Fibroblast of the conjunctiva (primary cell): ENCODE measurements around the gene TPGS2.
"Not testable (repeated sequence)": the region's sequence is repeated elsewhere in the genome, so short reads cannot be mapped to it uniquely, and the experiment has no call there.

ENCODE experiments used
- DNase-seq: peaks from one replicate; pipeline ENCODE4 v3.0.0-alpha.2; 2010; ENCODE audit warnings: low read depth

TPGS2 gene

GRCh38 chr18:36821681-36822080, 7.1 kb downstream of the TPGS2 start:
- DNase-seq = no peak

DNA sequence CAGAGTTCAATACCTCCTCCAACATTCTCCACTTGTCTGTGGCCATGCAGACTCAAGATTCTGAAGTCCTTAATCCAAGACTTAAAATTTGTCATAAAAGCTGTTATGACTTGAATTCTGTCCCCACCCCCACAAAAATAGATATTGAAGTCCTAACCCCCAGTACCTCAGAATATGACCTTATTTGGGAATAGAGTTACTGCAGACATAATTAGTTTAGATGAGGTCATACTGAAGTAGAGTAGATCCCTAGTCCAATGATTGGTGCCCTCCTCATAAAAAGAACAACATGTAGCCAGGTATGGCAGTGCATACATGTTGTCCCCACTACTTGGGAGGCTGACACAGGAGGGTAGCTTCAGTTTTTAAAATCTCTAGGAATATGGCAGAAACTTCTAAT, 9.2 kb downstream of the TPGS2 start:
- DNase-seq = no peak

GRCh38 chr18:36818652-36819051, 10.2 kb downstream of the TPGS2 start:
- no peak for DNase-seq

- DNase-seq = no peak
Observed at GRCh38 chr18:36817039-36817438, 11.8 kb downstream of the TPGS2 start.

- not testable (repeated sequence) for DNase-seq
Observed at GRCh38 chr18:36816096-36816495, 12.7 kb downstream of the TPGS2 start.

GRCh38 chr18:36814994-36815393, 13.8 kb downstream of the TPGS2 start:
- no peak for DNase-seq

- DNase-seq = no peak
Observed at GRCh38 chr18:36813824-36814223, 15.0 kb downstream of the TPGS2 start.

DNA sequence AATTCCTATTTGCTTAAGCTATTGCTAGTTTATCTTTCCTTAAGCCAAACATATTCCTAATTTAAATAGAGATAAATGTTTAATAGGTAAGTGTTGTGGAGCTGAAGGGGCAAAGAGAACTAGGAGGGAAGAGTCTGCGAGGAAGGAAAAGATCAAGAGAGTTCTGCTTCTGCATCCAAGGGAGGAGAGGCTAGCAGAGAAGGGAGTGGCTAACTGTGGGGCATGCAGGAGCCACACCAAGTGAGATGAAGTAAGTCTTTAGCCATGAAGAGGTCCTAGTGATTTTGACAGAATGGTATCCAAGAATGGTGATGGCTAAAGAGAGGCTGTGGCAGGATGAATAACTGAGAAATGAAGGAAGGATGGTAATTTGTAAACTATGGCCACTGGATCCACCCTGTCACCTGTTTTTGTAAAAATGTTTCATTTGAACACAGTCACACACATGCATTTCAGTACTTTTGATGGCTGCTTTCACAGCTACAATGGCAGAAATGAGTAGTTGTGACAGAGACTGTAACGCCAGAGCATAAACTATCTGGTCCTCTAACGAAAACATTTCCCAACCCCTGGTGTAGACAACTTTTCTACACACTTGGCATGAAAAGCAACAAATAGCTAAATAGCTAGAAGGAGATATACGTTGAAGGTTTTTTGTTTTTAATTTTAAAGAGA, 15.6 kb downstream of the TPGS2 start:
- DNase-seq = no peak

GRCh38 chr18:36812678-36813077, 16.1 kb downstream of the TPGS2 start:
- DNase-seq = no peak

GRCh38 chr18:36811955-36812354, 16.8 kb downstream of the TPGS2 start:
- no peak for DNase-seq

GRCh38 chr18:36811430-36811829, 17.4 kb downstream of the TPGS2 start:
- DNase-seq = no peak

DNA sequence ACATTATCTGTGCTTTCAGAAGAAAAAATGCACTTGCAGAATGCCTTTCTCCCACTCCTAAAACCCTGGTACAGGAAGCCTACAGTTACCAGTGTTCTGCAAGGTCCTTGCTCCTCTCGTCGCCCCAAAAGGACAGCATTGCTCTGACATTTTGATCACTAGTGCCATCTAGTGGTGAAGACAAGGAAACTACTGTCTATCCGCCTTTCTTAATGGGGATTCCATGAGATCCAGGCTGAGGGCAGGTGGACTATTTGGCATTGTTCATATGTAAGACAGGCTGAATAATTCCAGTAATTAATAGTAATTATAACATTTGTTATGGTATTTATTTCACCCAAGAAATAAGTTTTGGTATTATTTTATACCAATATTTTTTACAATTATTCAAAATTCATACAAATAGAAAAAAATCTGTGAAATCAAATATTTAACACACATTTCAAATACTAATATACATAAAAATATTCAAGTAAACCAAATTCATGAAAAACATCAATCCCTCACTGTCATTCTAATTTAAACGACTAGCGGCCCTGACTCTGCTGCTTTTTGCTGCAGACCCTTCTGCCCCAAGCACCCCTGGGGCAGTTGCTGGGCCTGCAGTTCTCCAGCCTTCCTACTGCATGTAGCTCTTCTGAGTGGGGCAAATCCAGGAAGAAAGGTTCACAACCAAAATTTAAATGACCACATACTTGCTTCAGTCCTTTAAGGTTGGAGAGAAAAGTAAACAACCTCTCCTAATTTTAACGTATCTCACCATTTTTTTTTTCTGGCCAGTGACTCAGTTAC, 19.0 kb downstream of the TPGS2 start:
- DNase-seq = peak; percentile 51

DNA sequence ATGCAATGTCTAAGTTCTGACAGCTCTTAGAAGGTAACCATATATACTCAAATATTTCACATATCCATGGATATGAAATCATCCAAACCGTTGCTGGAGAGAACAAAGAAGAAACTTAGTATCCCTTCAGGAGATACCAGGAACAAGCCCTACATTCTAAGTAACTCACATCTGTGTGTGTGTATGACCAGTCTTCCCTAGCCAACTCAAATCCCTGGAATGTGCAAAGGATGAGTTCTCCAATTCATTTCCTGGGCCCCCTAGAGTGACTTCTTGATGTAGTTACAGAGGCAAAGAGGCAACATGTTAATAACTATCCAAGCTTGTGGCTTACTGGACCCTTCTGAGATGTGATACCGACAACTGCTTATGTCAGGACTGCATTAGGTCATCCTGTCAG, 20.1 kb downstream of the TPGS2 start:
- no peak for DNase-seq

DNA sequence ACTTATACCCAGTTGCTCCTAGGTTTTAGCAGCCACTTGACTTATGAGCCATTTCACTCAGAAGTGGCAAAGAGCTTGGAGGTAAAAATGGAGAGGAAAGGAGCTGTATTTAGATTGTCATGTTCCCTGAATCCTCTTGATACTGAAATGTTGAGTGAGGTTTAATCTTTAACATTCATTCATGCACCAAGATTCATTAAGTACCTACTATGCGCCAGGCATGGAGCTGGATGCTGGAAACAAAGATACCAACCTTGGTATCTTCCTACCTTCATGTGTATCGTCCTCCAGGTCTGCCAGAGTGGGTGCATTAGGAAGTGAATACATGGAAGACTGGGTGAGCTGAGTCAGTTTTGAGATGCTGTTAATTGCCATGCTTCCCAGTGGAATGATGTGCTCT, 23.7 kb downstream of the TPGS2 start:
- no peak for DNase-seq

DNA sequence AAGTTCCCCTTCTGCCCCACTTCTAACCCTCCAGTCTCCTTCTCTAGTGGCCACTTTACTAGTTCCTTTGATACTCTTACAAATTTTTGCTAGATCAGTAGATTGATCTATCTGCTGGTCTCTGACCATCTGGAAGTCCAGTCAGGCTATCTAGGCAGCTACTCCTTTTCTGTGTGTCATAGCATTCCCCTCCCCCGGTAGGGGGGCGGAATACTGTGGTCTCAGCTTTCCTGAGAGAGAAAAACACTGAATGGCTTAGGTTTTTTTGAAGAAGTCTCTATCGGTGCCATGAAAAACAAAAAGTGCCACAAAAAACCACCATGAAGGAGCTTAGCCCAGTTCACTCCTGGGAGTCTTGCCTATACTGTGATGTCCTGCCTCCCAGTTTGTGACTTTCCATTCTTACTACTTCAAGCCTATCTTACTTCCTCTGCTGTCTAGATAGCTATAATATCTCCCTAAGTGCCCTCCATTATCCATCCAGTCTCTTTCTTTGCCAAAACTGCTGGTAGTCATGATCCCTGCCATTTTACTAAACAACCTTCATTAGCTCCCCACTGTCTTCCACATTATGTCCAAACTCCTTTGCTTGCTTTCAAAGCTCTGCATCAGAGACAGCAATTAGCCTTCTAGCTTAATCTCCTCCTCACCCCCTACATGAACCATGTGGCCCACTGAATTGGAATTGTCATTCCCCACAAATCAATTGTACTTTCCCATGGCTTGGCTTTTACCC, 29.9 kb downstream of the TPGS2 start:
- DNase-seq = no peak

DNA sequence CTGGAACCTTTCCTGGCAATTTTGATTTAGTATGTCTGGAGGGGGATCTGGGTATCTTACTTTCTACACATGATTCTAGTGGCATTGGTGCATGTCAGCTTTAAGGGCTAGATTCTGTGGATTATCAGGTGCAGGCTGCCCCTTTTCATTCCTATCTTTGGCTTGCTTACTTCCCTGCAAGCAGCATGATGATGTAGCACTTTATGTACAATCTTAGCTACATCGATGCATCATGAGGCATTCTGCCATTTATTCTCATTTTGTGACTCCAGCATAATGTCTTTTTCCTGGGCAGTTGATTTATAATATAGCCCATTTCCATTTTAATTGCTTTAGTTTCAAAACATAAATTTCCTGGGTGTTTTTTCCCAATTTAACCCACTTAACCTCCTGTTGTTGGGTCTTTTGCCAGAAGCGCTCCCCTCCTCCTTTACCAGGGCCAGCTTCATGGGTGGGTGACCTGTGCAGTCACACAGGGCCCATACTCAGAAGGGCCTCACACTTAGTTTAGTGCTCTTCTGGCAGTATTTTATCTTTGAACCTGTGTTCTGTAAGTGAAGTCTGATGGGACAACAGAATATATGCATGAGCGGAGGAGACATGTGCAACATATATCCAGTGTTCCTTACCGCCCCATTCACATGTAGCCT, 36.0 kb downstream of the TPGS2 start:
- DNase-seq = no peak

- DNase-seq = peak; percentile 54
Observed at GRCh38 chr18:36786686-36787085, 42.1 kb downstream of the TPGS2 start.

GRCh38 chr18:36783792-36784191, 45.0 kb downstream of the TPGS2 start:
- no peak for DNase-seq

DNA sequence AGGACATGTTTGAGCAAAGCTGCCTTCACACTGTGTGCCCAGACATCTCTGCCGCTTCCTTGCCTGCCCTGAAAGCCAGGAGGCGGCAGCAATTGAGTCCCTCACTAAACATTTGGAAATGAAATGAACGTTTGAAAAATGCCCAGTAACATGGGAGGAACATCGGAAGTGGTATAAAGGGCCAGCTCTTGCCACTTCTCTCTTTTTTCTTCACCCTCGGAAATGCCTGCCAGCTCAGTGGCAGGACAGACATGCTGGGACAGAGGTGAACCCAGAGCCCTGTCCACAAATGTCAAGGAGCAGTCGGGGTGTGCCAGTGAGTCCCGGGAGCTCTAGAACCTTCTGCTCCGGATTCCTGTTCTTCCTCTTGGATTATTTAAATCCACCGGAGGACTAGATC, 46.1 kb downstream of the TPGS2 start:
- no peak for DNase-seq

DNA sequence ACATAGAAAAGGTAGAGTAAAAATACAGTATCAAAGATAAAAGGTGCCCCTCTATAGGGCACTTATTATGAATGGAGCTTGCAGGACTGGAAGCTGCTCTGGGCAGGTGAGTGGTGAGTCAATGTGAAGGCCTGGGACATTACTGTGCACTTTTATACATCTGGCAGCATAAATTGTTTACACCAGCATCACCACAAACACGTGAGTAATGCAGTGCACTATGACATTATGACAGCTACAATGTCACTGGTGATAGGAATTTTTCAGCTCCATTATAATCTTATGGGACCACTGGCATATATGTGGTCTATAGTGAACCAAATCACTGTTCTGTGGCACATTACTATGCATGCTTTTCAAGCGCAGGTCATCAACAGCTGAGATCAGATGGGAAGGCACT, 48.1 kb downstream of the TPGS2 start:
- no peak for DNase-seq

DNA sequence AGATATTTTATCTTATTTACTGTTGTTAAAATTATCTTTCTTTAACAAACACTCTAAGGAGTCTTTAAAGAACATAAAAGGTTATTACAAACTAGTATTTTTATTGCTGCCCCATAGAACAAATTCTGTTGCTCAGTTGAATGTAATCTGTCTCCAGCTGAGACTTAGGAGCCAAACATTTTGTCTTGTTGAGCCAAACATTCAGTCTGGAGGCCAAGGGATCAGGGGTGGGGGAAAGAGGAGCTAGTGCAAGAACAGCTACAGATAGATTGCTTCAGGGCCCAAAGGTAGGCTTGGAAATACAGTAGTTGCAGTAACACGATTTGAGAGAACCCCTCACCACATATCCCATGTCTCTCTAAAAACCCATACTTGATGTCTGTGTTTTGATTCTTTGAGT, 51.2 kb downstream of the TPGS2 start:
- no peak for DNase-seq

GRCh38 chr18:36776650-36777049, 52.2 kb downstream of the TPGS2 start:
- no peak for DNase-seq

DNA sequence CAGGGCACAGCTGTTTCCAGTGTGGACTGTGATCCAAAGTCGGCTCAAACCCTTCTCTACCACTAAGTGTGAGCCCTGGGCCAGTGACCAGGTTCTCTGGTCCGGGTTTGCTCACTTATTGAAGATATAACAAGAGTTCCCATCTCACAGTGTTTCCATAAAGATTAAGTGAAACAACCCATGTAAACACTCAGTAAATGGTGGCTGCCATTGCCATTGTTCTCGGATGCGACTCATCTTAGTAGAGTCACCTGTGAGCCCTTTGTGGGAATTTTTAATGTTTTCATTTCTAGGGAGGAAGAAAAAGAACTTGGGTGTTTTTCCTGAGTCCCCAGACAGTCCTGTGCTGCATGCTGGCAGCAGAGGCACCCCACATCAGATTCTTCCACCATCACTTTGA, 53.4 kb downstream of the TPGS2 start:
- DNase-seq = no peak
